H54 (cell line): ENCODE results near the gene IL23R.
"Not testable (repeated sequence)": the region's sequence is repeated elsewhere in the genome, so short reads cannot be mapped to it uniquely, and the experiment has no call there.

Experiments
- DNase-seq: peaks from one replicate; pipeline ENCODE4 v3.0.0; 2011; ENCODE audit warnings: low spot score, mixed read lengths; ENCODE audit not compliant: insufficient read length
- FAIRE-seq: peaks from 3 replicates; lab custom pipeline; 2011; peaks lifted over from hg19 to GRCh38; lab: Jason Lieb, UNC
- POLR2A ChIP-seq: IDR thresholded peaks from 2 replicates; pipeline ENCODE4 v1.6.1; 2011; ENCODE audit warnings: low read depth, mild to moderate bottlenecking, low read length

Gene IL23R

GRCh38 chr1:67166196-67166595, at the start of gene IL23R:
Gene IL23R, plus strand, starts transcription at chr1:67166454. Its CDS starts 1,667 bp downstream, at chr1:67168121.
- no peak for FAIRE-seq
- no peak for TF ChIP-seq POLR2A
- DNase-seq, result no peak

- no peak for TF ChIP-seq POLR2A
- DNase-seq (no peak), FAIRE-seq (no peak)
Observed at GRCh38 chr1:67118191-67118590, 48.1 kb upstream of the IL23R start.

- DNase-seq (no peak), FAIRE-seq (no peak)
- no peak for TF ChIP-seq POLR2A
Observed at GRCh38 chr1:67118646-67119045, 47.6 kb upstream of the IL23R start.

GRCh38 chr1:67120855-67121619, 45.2 kb upstream of the IL23R start:
- TF ChIP-seq POLR2A, result no peak
- DNase-seq, result no peak
- no peak for FAIRE-seq

GRCh38 chr1:67124455-67124854, 41.8 kb upstream of the IL23R start:
- FAIRE-seq, result no peak
- no peak for TF ChIP-seq POLR2A
- no peak for DNase-seq

- TF ChIP-seq POLR2A, result no peak
- FAIRE-seq (no peak), DNase-seq (no peak)
Observed at GRCh38 chr1:67126111-67126746, 40.0 kb upstream of the IL23R start.

- DNase-seq (no peak), FAIRE-seq (no peak)
- TF ChIP-seq POLR2A, result no peak
Observed at GRCh38 chr1:67126974-67127373, 39.3 kb upstream of the IL23R start.

- no peak for TF ChIP-seq POLR2A
- DNase-seq, result no peak
- no peak for FAIRE-seq
Observed at GRCh38 chr1:67130673-67131072, 35.6 kb upstream of the IL23R start.

GRCh38 chr1:67133177-67133576, 33.1 kb upstream of the IL23R start:
- FAIRE-seq, result no peak

GRCh38 chr1:67134695-67135094, 31.6 kb upstream of the IL23R start, which contains the start of gene C1orf141:
Gene C1orf141, minus strand, starts transcription at chr1:67134970. Its CDS starts 7,730 bp downstream, at chr1:67127240.
- no peak for TF ChIP-seq POLR2A
- DNase-seq (no peak), FAIRE-seq (no peak)

More at GRCh38 chr1:67133177-67133576, 33.1 kb upstream of the IL23R start:
- TF ChIP-seq POLR2A, result no peak
- no peak for DNase-seq

GRCh38 chr1:67135354-67135753, 30.9 kb upstream of the IL23R start:
- no peak for FAIRE-seq
- no peak for TF ChIP-seq POLR2A
- DNase-seq, result no peak

- TF ChIP-seq POLR2A, result no peak
- no peak for FAIRE-seq
- no peak for DNase-seq
Observed at GRCh38 chr1:67137307-67137753, 28.9 kb upstream of the IL23R start.

- DNase-seq (no peak), FAIRE-seq (no peak)
- TF ChIP-seq POLR2A, result no peak
Observed at GRCh38 chr1:67138813-67139499, 27.3 kb upstream of the IL23R start.

- no peak for TF ChIP-seq POLR2A
- no peak for FAIRE-seq
- DNase-seq, result no peak
Observed at GRCh38 chr1:67140460-67140859, 25.8 kb upstream of the IL23R start.

GRCh38 chr1:67141832-67142231, 24.4 kb upstream of the IL23R start:
- DNase-seq, FAIRE-seq: not testable (repeated sequence)
